H1 (cell line): Measurements from ENCODE around the gene TMEM134. TPM values are rescaled to one million over a fixed set of nuclear protein-coding genes. Genes with fewer than 3 reads are reported as not detected.

Experiments
- BCL11A ChIP-seq, 2 experiments: IDR thresholded peaks; one replicate each; pipeline ENCODE4 v1.6.1; 2011; ENCODE audit warnings: low read depth in 2 of 2, low read length in 2 of 2, mild to moderate bottlenecking in 2 of 2
- CHD1 ChIP-seq: IDR thresholded peaks from 2 replicates; pipeline ENCODE4 v1.6.1; 2012; ENCODE audit warnings: low read depth, low read length, improper control_type of control experiment
- EP300 ChIP-seq, 2 experiments: IDR thresholded peaks; 1 replicate in 1 of 2; 2 replicates in 1 of 2; pipeline ENCODE4 v1.6.1; 2011 to 2012; ENCODE audit warnings: low read depth in 2 of 2, low read length in 2 of 2, mild to moderate bottlenecking in 2 of 2, borderline replicate concordance in 1 of 2, inconsistent platforms in 1 of 2, moderate library complexity in 1 of 2
- HDAC2 ChIP-seq, 2 experiments: fragments of 300-600 bp in 1 of 2; sonication (generic) in 1 of 2; IDR thresholded peaks; 2 replicates each; pipeline ENCODE4 v1.6.1; 2011 to 2012; ENCODE audit warnings: low read depth in 2 of 2, low read length in 2 of 2, mild to moderate bottlenecking in 2 of 2, moderate library complexity in 2 of 2, borderline replicate concordance in 1 of 2, inconsistent platforms in 1 of 2
- JUN ChIP-seq: IDR thresholded peaks from 2 replicates; pipeline ENCODE4 v1.6.1; 2011; ENCODE audit warnings: low read depth, mild to moderate bottlenecking, improper control_type of control experiment, low read length
- KDM5A ChIP-seq: fragments of 200-600 bp; IDR thresholded peaks from 2 replicates; pipeline ENCODE4 v1.7.1; 2012; ENCODE audit warnings: mild to moderate bottlenecking, low read length, inconsistent platforms, mixed read lengths
- RXRA ChIP-seq: IDR thresholded peaks from 2 replicates; pipeline ENCODE4 v1.6.1; 2011; ENCODE audit warnings: low read depth, mild to moderate bottlenecking, low read length, moderate library complexity; ENCODE audit not compliant: insufficient read depth
- SAP30 ChIP-seq: fragments of 300-600 bp; sonication (generic); IDR thresholded peaks from 2 replicates; pipeline ENCODE4 v1.7.1; 2012; ENCODE audit warnings: low read length, moderate library complexity, mild to moderate bottlenecking, inconsistent platforms; ENCODE audit not compliant: insufficient read depth, insufficient replicate concordance
- SP2 ChIP-seq: IDR thresholded peaks from 2 replicates; pipeline ENCODE4 v1.6.1; 2012; ENCODE audit warnings: mild to moderate bottlenecking, low read length, inconsistent platforms
- polyA plus RNA-seq, 7 experiments: library from polyadenylated mRNA; depleted of rRNA in 3 of 7; stranded (reverse) in 5 of 7; unstranded in 2 of 7; fragments of >200 nt in 5 of 7; fragments of 200-250 nt in 2 of 7; gene quantifications; 1 replicate in 5 of 7; 2 replicates in 1 of 7; 4 replicates in 1 of 7; pipeline versions ENCODE4 v1.2.1 to v1.2.3, GENCODE V29; 2011 to 2013; ENCODE audit warnings: missing spikeins in 2 of 7, mixed read lengths in 2 of 7
- total RNA-seq: library from RNA; stranded (reverse); fragmentation: NEBNext Ultra II Directional; extraction: Animal tissue kit (Norgen Biotek cat#: 25700); gene quantifications from 2 replicates; pipeline ENCODE4 v1.2.1, GENCODE V29; 2021
- TF ChIP-seq, protein P1 (sequence below): fragments of 300-600 bp; sonication (generic); IDR thresholded peaks from 2 replicates; pipeline ENCODE4 v1.7.1; 2012; ENCODE audit warnings: low read length, moderate library complexity, mild to moderate bottlenecking, inconsistent platforms; ENCODE audit not compliant: insufficient replicate concordance

TMEM134 gene
- total and polyA plus RNA-seq, 2 of the 8 experiments (the other 6 are each of a cell fraction or from before 2014, with no cell fraction given) = 32.4 to 229 TPM

GRCh38 chr11:67435031-67435726 lies 33.9 kb downstream of the TMEM134 start (continued):
- TF ChIP-seq, protein P1, sequence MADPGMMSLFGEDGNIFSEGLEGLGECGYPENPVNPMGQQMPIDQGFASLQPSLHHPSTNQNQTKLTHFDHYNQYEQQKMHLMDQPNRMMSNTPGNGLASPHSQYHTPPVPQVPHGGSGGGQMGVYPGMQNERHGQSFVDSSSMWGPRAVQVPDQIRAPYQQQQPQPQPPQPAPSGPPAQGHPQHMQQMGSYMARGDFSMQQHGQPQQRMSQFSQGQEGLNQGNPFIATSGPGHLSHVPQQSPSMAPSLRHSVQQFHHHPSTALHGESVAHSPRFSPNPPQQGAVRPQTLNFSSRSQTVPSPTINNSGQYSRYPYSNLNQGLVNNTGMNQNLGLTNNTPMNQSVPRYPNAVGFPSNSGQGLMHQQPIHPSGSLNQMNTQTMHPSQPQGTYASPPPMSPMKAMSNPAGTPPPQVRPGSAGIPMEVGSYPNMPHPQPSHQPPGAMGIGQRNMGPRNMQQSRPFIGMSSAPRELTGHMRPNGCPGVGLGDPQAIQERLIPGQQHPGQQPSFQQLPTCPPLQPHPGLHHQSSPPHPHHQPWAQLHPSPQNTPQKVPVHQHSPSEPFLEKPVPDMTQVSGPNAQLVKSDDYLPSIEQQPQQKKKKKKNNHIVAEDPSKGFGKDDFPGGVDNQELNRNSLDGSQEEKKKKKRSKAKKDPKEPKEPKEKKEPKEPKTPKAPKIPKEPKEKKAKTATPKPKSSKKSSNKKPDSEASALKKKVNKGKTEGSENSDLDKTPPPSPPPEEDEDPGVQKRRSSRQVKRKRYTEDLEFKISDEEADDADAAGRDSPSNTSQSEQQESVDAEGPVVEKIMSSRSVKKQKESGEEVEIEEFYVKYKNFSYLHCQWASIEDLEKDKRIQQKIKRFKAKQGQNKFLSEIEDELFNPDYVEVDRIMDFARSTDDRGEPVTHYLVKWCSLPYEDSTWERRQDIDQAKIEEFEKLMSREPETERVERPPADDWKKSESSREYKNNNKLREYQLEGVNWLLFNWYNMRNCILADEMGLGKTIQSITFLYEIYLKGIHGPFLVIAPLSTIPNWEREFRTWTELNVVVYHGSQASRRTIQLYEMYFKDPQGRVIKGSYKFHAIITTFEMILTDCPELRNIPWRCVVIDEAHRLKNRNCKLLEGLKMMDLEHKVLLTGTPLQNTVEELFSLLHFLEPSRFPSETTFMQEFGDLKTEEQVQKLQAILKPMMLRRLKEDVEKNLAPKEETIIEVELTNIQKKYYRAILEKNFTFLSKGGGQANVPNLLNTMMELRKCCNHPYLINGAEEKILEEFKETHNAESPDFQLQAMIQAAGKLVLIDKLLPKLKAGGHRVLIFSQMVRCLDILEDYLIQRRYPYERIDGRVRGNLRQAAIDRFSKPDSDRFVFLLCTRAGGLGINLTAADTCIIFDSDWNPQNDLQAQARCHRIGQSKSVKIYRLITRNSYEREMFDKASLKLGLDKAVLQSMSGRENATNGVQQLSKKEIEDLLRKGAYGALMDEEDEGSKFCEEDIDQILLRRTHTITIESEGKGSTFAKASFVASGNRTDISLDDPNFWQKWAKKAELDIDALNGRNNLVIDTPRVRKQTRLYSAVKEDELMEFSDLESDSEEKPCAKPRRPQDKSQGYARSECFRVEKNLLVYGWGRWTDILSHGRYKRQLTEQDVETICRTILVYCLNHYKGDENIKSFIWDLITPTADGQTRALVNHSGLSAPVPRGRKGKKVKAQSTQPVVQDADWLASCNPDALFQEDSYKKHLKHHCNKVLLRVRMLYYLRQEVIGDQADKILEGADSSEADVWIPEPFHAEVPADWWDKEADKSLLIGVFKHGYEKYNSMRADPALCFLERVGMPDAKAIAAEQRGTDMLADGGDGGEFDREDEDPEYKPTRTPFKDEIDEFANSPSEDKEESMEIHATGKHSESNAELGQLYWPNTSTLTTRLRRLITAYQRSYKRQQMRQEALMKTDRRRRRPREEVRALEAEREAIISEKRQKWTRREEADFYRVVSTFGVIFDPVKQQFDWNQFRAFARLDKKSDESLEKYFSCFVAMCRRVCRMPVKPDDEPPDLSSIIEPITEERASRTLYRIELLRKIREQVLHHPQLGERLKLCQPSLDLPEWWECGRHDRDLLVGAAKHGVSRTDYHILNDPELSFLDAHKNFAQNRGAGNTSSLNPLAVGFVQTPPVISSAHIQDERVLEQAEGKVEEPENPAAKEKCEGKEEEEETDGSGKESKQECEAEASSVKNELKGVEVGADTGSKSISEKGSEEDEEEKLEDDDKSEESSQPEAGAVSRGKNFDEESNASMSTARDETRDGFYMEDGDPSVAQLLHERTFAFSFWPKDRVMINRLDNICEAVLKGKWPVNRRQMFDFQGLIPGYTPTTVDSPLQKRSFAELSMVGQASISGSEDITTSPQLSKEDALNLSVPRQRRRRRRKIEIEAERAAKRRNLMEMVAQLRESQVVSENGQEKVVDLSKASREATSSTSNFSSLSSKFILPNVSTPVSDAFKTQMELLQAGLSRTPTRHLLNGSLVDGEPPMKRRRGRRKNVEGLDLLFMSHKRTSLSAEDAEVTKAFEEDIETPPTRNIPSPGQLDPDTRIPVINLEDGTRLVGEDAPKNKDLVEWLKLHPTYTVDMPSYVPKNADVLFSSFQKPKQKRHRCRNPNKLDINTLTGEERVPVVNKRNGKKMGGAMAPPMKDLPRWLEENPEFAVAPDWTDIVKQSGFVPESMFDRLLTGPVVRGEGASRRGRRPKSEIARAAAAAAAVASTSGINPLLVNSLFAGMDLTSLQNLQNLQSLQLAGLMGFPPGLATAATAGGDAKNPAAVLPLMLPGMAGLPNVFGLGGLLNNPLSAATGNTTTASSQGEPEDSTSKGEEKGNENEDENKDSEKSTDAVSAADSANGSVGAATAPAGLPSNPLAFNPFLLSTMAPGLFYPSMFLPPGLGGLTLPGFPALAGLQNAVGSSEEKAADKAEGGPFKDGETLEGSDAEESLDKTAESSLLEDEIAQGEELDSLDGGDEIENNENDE = no peak
- TF ChIP-seq BCL11A (IDR thresholded peaks at IDR 0.05; ENCODE audit: low read depth in 2 of 2, low read length in 2 of 2) (no peak), SP2 (no peak), JUN (no peak), SAP30 (no peak), HDAC2 (IDR thresholded peaks at IDR 0.05; ENCODE audit: borderline replicate concordance in 1 of 2, low read depth in 2 of 2, low read length in 2 of 2) (no peak), CHD1 (no peak), EP300 (IDR thresholded peaks at IDR 0.05; ENCODE audit: borderline replicate concordance in 1 of 2, low read depth in 2 of 2, low read length in 2 of 2) (no peak), KDM5A (no peak), RXRA (no peak)
